NB4 (cell line): Measurements from ENCODE around the gene NHERF1.

Experiments used
- CTCF ChIP-seq: IDR thresholded peaks from one replicate; pipeline ENCODE4 v1.5.1; 2012; ENCODE audit warnings: low read depth, low read length
- MAX ChIP-seq: IDR thresholded peaks from 2 replicates; pipeline ENCODE4 v1.6.1; 2011; ENCODE audit warnings: low read depth, low read length
- MYC ChIP-seq: IDR thresholded peaks from 2 replicates; pipeline ENCODE4 v1.6.1; 2011; ENCODE audit warnings: low read depth, low read length
- POLR2A ChIP-seq: IDR thresholded peaks from 2 replicates; pipeline ENCODE4 v1.6.1; 2011; ENCODE audit warnings: mild to moderate bottlenecking; ENCODE audit not compliant: insufficient read length; ENCODE audit errors: extremely low read depth

GRCh38 chr17:74761419-74761818 lies 13.0 kb downstream of the NHERF1 start:
- TF ChIP-seq MAX (no peak), CTCF (no peak), POLR2A (no peak), MYC (no peak)
